ENCODE measurements around the gene PI4K2A. TPM values are rescaled to one million over a fixed set of nuclear protein-coding genes. Genes with fewer than 3 reads are reported as not detected.

PI4K2A gene
- total RNA-seq, 1 experiment from 2014 or later, result 13.4 TPM

DNA sequence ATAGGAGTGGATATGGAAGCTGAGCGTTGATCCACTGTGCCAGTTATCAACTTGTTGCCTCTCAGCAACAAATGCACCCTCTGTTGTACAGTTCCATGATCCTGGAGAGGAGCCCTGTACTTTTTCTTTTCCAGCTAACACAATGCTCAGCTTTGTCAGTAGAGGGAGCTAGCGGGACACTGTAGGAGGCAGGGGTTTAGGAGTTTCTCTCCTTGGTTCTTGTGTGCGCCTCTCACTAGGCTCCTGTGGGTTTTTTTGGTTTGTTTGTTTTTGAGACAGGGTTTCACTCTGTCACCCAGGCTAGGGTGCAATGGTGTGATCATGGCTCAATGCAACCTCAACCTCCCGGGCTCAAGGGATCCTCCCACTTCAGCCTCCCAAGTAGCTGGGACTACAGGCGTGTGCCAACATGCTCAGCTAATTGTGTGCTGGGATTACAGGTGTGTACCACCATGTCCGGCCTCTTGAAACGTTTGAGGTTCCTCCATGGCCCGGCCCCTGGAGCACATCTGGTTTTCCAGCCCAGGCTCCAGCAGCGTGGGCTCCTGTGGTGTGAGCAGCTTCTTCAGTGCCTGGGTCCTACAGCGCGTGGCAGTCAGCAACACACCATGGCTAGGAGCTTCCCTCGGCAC, 61.1 kb downstream of the PI4K2A start:
- DNase-seq (ENCODE audit: extremely low read depth, low read depth), result peak; percentile 85

DNA sequence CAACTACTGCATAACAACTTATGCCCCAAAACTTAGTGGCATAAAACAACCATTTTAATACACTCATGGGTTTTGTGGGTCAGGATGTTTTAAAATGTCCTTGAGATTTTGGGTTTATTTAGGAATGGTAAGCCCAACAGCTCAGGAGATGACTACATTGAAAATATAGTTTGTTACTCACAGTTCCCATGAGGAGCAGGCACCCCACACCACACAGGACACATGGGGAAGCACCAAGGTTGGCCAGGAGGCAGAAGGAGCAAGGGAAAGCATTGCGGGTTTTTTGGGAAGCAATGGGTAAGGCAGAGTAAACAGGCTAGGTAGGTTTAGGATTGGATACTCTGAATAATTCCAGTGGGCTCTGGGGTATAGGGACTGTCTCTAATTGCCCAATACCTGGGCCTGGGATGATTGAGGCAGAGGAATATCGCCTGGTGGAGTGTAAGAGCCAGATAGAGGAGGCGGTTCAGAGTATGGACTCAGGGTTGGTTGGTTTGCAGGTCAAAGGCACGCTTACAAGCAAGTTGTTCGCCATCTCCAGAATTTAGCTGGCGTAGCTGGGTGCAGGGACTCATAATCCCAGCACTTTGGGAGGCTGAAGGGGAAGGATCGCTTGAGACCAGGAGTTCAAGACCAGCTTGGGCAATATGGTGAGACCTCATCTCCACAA, 63.1 kb downstream of the PI4K2A start:
- no peak for DNase-seq (ENCODE audit: extremely low read depth, low read depth)

DNA sequence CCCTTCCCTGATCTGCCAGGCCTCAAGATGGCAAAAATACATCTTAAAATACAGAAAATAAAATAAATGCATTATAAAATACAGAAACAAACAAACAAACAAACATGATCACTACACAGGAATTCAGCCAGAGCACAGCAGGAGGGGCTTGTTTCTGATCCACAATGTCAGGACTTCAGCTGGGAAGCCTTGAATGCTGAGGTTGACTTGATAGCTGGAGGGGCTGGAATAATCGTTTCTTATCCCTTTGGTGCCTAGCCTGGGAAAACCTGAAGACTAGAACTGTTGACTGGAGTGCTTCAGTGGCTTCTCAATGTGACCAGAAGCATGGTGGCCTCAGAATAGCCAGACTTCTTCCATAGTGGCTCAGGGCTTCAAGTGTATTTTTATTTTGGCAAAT, 63.9 kb downstream of the PI4K2A start:
- no peak for DNase-seq (ENCODE audit: extremely low read depth, low read depth)

DNA sequence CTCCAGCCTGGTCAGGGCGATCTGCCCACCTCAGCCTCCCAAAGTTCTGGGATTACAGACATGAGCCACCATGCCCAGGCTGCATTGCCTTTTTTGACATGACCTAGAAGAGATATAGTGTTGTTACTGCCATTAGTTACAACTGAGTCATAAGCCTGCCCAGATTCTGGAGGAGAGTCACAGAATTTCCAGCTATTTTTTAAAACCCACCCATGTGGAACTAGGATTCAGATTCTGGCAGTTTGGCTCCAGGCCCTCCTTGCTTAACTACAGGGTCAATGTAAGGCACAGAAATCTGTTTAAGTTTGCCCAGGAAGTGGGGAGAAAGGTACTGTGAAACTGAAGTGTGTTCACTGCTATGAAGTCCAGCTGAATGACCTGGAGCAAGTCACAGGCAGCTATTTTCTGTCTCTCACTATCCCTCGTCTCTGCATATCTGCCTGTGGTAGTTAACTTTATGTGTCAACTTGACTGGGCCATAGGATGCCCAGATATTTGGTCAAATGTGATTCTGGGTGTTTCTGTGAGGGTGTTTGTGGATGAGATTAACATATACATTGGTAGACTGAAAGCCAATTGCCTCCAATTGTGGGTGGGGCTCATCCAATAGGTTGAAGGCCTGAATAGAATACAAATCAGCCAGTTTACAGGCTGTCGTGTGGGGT, 64.7 kb downstream of the PI4K2A start:
- no peak for DNase-seq (ENCODE audit: extremely low read depth, low read depth)

DNA sequence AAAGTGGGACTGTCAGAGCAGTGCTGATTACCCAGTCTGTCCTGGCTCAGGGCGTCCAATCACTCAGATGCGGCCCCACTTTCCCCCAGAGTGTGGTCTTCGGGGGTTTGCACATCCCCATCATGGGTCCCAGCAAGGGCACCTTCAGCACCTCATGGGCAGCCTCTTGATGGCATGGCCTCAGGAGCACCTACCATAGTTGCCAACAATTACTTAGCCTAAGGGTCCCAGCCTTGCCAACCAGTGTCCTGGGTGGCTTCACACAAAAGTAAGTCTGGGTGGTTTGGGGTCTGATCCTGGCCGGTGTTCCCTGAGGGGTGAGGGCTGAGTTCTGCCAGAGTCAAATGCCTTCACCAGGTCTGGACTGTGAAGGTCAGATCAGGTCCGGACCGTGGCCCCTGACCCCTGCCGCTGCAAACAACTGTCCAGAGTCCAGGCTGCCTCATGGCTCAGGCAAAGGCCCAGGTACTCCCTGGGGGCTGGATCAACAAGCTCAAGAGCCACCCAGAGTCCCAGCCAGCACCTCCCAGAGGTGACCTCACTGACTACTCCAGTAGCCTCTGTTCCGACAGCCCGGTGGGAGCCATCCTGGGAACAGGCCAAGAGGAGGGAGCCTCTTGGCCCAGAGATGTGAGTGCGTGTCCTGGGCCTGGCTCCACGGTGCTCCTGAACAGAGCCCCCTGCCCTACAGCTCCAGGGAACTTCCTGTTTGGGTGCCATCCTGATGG, 66.8 kb downstream of the PI4K2A start:
- DNase-seq (ENCODE audit: extremely low read depth, low read depth), result no peak

DNA sequence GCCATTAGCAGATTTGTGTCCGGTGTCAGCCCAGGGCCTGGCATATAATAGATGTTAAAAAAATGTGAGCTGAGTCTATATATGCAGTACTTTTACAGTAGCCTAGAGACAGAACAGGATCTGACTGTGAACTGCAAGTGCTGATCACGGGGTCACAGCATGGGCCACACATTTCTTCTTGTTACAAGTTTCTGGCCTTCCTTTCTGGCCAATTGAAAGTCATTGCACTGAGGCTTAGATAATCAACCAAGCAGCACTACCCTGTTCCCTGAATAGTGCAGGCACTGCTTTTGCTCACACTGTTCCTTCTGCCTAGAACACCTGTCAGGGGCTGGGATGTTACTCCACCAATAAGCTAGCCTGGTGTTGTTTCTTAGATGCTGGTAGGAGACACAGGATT, 67.7 kb downstream of the PI4K2A start:
- no peak for DNase-seq (ENCODE audit: extremely low read depth, low read depth)

DNA sequence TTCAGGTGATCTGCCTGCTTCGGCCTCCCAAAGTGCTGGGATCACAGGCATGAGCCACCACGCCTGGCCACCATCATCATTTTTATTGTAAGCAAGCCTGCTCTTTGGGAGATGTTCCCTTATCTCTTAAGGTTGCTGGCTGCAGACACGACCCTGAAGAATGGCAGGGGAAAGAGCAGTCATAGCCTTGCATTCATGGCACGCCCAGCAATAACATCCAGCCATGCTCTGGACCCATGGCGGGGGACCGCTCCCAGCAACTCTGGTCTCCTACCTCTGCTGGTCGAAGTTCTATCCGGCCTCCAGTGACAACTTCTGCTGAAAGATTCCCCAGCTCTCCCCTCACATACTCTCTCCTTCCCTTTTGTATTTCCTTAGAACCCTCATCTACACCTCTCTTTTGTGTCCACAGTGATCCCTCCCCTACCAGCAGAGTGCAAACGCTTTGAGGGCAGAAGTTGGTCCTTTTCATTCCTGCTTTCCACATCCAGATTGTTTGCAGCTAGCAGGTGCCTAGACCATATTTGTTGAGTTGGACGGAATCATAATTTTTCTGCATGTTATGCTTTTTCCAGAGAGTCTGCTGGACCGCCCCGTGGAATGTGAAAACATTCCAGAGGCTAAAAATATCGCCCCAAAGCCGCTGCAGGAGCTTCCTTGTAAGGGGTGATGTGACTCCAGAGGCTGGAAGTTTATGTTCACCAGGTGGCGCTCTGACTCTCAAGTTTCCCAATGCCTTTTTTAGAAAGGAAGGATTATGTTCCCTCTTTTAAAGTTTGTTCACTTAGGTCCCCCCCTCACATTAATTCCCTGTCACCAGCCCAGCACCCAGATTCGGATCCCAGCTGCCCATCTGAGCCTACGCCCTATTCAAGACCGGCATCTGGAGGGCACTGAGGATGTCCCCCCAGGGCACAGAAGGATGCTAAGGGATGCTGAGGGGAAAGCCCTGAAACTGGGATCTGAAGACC, 68.8 kb downstream of the PI4K2A start:
- DNase-seq (ENCODE audit: extremely low read depth, low read depth), result no peak

DNA sequence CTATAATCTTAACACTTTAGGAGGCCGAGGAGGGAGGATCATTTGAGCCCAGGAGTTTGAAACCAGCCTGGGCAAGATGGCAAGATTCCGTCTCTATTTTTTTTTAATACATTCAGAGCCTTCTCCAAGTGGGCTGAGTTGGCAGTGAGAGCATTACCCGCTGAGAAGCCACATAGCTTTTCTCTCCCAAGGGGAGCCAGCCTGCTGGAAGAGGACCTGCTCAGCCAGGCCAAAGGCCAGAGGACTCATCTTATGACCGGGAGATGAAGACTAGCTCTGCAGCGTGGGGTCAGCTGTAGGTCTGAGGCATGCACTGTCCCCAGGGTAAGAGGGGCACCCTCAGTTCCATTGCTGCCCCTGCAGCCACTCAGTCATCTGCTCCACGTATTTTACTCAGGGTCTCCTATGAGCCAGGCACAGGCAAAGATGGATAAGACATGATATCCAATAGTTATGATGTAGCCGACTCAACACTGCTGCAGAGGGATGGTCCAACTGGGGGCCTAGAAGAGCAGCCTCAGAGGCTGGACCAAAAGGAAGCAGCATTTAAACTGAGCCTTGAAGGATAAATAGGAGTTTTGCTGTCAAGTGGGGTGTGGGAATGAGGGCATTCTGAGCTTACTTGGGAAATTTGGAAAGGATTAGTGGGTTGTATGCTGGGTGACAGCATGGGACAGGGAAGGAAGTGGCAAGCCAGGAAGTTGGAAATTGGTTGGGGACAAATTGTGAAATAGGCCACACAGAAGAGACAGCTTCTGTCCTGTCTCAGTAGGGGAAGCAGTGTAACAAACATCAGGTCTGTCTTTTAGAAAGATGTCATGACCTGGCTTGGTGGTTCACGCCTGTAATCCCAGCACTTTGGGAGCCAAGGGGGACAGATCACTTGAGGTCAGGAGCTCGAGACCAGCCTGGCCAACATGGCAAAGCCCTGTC, 71.4 kb downstream of the PI4K2A start:
- no peak for DNase-seq (ENCODE audit: extremely low read depth, low read depth)

DNA sequence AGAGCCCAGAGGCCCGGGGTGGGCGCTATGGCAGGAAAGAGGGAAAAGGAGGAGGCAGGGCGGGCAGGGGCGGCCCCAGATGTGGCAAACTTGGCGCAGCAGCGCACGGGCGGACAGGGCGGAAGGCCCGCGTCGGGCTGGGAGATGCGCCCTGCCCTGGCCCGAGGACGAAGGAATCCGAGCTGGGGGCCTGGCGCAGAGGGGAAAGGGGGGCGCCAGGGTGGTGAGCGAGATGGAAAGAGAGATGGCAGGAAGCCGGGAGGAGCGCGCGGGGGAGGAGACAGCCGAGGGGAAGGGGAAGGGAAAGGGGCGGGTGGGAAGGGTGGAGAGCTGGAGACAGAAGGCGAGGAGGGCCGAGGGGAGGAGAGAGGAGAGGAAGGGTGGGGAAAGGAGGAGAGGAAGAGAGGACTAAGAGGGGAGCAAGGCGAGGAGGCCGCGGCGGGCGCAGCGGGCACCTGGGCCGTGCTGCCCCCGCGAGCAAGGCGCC, 72.9 kb downstream of the PI4K2A start, which contains the start of gene MARVELD1:
Gene MARVELD1, plus strand, starts transcription at position 392 of the 487 bp plus-strand sequence. CDS start 147 bp downstream, outside the sequence.
- DNase-seq (ENCODE audit: extremely low read depth, low read depth), result no peak

DNA sequence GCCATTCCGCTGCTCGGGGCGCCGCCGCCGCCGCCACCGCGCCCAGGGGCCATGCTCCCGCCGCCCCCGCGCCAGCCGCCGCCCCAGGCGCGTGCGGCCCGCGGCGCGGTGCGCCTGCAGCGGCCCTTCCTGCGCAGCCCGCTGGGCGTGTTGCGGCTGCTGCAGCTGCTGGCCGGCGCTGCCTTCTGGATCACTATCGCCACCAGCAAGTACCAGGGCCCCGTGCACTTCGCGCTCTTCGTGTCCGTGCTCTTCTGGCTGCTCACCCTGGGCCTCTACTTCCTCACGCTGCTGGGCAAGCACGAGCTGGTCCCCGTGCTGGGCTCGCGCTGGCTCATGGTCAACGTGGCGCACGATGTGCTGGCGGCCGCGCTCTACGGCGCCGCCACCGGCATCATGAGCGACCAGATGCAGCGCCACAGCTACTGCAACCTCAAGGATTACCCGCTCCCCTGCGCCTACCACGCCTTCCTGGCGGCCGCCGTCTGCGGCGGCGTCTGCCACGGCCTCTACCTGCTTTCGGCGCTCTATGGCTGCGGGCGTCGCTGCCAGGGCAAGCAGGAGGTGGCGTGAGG, 73.4 kb downstream of the PI4K2A start:
- peak; percentile 60 for DNase-seq (ENCODE audit: extremely low read depth, low read depth)

DNA sequence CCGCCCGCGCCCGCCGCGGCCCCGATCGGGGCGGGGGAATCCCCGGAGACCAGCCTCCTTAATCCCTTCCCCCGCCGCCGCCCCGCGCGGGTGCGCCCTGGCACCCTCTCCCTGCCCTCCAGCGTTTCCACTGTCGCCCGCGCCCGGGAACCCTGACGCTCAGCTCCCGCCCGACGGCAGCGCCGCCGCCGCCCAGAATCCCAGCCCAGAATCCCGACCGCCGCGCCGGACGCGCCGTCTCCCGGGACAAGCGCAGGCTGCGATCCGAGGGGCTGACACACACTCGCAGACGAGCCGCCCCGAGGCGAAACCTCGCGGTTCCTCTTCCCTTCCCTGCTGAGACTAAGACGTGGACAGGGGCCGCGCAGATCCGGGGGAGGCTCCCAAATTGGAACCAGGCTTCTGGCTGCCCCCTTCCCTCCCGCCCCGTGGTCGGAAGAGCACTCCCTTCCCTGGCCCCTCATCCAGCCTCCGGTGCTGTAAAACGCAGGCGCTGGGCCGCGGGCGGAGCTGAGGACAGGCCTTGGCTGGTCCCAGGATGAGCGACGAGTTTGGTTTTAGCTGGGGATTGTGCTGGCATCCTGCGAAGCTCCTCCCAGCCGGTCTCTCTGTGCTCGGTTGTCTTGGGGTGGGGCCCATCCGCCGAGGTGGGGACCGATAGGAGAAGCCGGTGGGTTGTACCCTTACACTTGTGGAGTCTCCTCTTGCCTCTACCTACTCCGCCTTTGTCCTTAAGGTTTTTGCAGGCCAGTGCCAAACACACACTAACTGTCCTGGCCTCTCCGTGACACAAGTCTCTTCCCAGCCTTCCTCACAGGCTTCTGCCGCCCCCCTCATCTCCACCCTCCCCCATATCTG, 74.2 kb downstream of the PI4K2A start:
- DNase-seq (ENCODE audit: extremely low read depth, low read depth), result no peak

DNA sequence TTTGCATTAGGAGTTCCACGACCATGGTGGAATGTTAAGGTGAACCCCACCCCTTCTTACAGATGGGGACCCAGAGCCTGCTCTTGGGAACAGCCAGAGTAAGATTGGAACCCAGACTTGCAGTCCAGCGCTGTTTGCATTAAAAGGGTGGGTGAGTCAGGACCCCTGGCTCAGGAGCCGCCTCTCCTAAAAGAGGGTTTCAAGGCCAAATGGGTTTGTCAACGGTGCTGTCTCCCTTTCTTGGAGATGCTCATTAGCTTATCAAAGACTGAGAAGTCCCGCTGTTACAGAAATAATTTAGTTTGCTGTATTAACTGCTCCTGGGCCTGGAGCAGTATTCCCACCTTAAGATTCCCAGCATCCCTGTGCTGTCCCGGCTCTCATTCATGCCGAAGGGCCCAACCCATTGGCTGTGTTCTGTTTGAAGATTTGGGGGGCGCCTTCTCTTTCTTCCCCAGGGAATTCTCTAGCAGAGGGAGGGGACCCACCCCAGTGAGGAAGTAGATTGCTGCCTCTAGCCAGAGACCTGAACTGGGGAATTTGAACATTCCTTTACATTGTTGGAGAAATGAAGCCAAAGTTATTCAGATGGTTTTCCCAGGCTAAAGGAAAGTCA, 74.9 kb downstream of the PI4K2A start:
- no peak for DNase-seq (ENCODE audit: extremely low read depth, low read depth)

DNA sequence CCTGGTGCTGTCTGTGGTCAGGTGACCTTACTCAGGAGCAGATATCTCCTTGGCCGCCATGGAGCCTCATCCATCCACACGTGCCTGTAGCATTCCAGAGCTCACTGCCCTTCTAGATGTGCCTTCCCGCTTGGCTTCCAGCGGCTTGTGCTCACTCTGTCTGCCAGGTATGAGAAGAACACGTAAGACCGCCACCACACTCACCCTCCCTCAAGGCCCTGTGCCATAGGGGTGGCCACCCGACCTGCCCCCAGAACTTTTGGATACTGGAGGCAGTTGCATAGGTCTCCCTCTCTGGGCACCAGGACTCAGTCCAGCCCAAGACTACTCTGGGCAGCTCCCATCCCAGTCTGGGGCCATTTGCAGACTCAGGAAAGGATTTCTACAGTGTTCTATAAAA, 77.2 kb downstream of the PI4K2A start:
- no peak for DNase-seq (ENCODE audit: extremely low read depth, low read depth)

DNA sequence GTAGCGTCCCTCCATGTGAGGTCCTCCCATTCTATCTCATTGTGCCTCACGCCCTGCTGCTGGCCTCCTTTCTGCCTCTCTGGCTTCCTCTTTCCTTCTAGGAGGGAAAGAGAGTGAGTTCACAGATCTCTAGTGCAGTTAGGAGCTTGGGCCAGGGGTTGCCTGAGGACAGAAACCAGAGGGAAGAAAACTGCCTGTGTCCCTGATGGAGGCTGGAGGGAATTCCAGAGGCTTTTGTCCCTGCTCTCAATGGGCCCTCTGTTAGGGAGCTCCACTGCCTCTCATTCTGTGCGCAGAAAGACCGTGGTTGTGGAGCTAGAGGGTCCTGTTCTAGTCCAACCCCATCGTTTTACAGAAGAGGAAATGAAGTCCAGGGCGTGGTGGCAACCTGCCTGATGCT, 77.7 kb downstream of the PI4K2A start:
- no peak for DNase-seq (ENCODE audit: extremely low read depth, low read depth)

DNA sequence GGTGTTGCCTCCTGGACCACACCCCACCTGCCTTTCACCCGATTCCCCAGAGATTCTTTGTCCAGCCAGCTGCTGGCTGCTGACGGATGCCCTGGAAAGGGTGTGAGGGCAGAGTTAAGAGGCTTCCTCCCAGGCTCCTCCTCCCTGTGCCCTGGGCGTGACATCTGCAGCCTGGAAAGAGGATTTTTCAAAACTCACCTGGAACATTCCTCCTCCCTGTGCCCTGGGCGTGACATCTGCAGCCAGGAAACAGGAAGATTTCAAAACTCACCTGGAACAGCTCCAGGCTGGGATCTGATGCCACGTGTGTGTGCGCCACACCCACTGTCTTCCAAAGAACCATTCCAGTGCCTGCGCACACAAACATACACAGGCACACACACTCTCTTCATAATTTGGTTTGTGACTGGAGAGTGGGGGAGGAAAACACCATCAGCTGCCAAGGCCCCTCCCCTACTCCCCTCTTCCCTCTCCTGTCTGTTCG, 78.2 kb downstream of the PI4K2A start:
- peak; percentile 78 for DNase-seq (ENCODE audit: extremely low read depth, low read depth)

DNA sequence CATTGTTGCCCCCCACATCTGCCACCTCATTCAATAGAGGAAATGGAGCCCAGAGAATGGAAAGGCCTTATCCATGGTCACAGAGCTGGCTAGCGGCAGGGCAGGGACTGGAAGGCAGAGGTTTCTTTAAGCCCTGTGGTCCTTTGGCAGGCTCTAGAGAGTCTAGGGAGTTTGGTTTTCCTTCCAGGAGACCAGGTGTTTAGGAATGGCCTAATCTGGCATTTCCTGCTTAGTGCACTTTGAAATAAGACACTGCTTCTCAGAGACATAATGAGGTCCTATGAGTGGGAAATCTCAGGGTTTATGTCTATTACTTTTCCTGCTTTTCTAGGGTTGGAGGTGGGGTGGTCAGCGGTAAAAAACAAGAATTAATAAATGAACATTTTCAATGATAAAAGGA, 79.1 kb downstream of the PI4K2A start:
- DNase-seq (ENCODE audit: extremely low read depth, low read depth), result no peak
